AG04449 (cell line): ENCODE data around the gene TBC1D14.
A peak's percentile ranks its signal among the peaks of the same experiment; 100 is the strongest.
"Not testable (repeated sequence)": the region's sequence is repeated elsewhere in the genome, so short reads cannot be mapped to it uniquely, and the experiment has no call there.

Source experiments
- CTCF ChIA-PET: fragments of 350-600 bp; formaldehyde crosslinking; extraction: SDS; loops from one replicate; lab custom pipeline; 2021; ENCODE audit warnings: antibody characterized with exemption; lab: Yijun Ruan, JAX
- POLR2A ChIA-PET: fragments of 400-600, 350-600 bp; formaldehyde crosslinking; extraction: SDS; loops from one replicate; lab custom pipeline; 2020; ENCODE audit warnings: antibody characterized with exemption, inconsistent platforms; lab: Yijun Ruan, JAX
- DNase-seq: peaks from one replicate; pipeline ENCODE4 v3.0.0-alpha.2; 2010; ENCODE audit warnings: low read depth, low spot score
- H3K4me3 ChIP-seq: 2 replicates; pipeline ENCODE4 v1.5.1; 2011; ENCODE audit warnings: low read depth, mild to moderate bottlenecking, control low read depth, low read length
- CTCF ChIP-seq: IDR thresholded peaks from one replicate; pipeline ENCODE4 v1.5.1; 2011; ENCODE audit warnings: mild to moderate bottlenecking, moderate library complexity, low read length, control low read depth, inconsistent platforms; ENCODE audit not compliant: insufficient read depth; ENCODE audit errors: missing control alignments

Gene TBC1D14

GRCh38 chr4:6902318-6903042 lies 7.1 kb upstream of the TBC1D14 start:
- no peak overlapping the region for H3K4me3 ChIP-seq
- ChIA-PET POLR2A (no interaction called here), CTCF (interaction anchor here (0.6 to 2.5 kb wide), 3 partner anchors 8 to 17 kb away, joined by 3 to 6 read pairs (median 3); no protein-coding TSS in a partner anchor)
- DNase-seq = no peak
- no peak for TF ChIP-seq CTCF

GRCh38 chr4:6905516-6906445 lies 3.8 kb upstream of the TBC1D14 start:
- no peak overlapping the region for H3K4me3 ChIP-seq
- ChIA-PET CTCF (interaction anchor here (1.0 to 4.5 kb wide), 3 partner anchors 10 to 164 kb away, joined by 4 to 72 read pairs (median 9); partner anchors contain the start of gene GRPEL1), POLR2A (no interaction called here)
- no peak for TF ChIP-seq CTCF
- DNase-seq = no peak

- H3K4me3 ChIP-seq, POLR2A ChIA-PET, DNase-seq: not testable (repeated sequence)
- CTCF ChIA-PET = interaction anchor here (1.3 to 4.5 kb wide), 3 partner anchors 11 to 163 kb away, joined by 5 to 72 read pairs (median 9); partner anchors contain the start of gene GRPEL1
These were observed 3.1 kb upstream of the TBC1D14 start for GRCh38 chr4:6906486-6906885.

- ChIA-PET POLR2A (no interaction called here), CTCF (interaction anchor here (0.9 to 4.5 kb wide), 13 partner anchors 10 to 189 kb away, joined by 3 to 72 read pairs (median 9); partner anchors contain the start of gene GRPEL1)
- no peak for DNase-seq
- no peak overlapping the region for H3K4me3 ChIP-seq
- peak; percentile 51 for TF ChIP-seq CTCF
These were observed 1.9 kb upstream of the TBC1D14 start for GRCh38 chr4:6907658-6908191.

GRCh38 chr4:6908432-6909112 lies 1.1 kb upstream of the TBC1D14 start:
- no peak for TF ChIP-seq CTCF
- no peak for DNase-seq
- H3K4me3 ChIP-seq = peak overlapping the region; percentile 71
- ChIA-PET CTCF (interaction anchor here (0.9 to 4.5 kb wide), 20 partner anchors 9 to 193 kb away, joined by 3 to 72 read pairs (median 5); partner anchors contain the start of genes BLOC1S4, GRPEL1 and TADA2B), POLR2A (interaction anchor here (0.7 to 1.6 kb wide), 10 partner anchors 8 to 176 kb away, joined by 3 to 10 read pairs (median 4); partner anchors contain the start of genes GRPEL1 and TADA2B)

- CTCF ChIA-PET = interaction anchor here (0.8 to 4.5 kb wide), 14 partner anchors 8 to 191 kb away, joined by 3 to 72 read pairs (median 5); partner anchors contain the start of genes GRPEL1 and TADA2B
- peak overlapping the region; percentile 71 for H3K4me3 ChIP-seq
- DNase-seq = no peak
- POLR2A ChIA-PET = interaction anchor here (0.7 to 1.6 kb wide), 7 partner anchors 10 to 159 kb away, joined by 3 to 10 read pairs (median 6); partner anchors contain the start of genes GRPEL1 and TADA2B
- TF ChIP-seq CTCF = no peak
These were observed 329 bp downstream of the TBC1D14 start for GRCh38 chr4:6909970-6910339.
